HG03103 (cell line): ENCODE results near the gene PPM1D.
"Not testable (repeated sequence)": the region's sequence is repeated elsewhere in the genome, so short reads cannot be mapped to it uniquely, and the experiment has no call there.

Experiments
- ATAC-seq: cut with Tn5 transposase; IDR thresholded peaks from one replicate; pipeline ENCODE4 v1.9.1; 2021; ENCODE audit warnings: low read depth; ENCODE audit not compliant: unreplicated experiment

PPM1D gene

GRCh38 chr17:60661489-60661888 is 61.5 kb downstream of the PPM1D start:
- ATAC-seq, result no peak

DNA sequence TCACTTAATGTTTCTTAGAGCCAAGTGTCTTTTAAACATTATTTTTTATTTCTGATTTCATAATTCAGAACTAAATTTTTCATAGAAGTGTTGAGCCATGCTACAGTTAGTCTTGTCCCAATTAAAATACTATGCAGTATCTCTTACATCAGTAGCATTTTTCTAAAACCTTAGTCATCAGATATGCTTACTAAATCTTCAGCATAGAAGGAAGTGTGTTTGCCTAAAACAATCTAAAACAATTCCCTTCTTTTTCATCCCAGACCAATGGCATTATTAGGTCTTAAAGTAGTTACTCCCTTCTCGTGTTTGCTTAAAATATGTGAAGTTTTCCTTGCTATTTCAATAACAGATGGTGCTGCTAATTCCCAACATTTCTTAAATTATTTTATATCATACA is 64.0 kb downstream of the PPM1D start:
- no peak for ATAC-seq

GRCh38 chr17:60665602-60666001 is 65.6 kb downstream of the PPM1D start:
- ATAC-seq, result no peak

- not testable (repeated sequence) for ATAC-seq
These were observed 68.7 kb downstream of the PPM1D start for GRCh38 chr17:60668741-60669140.

DNA sequence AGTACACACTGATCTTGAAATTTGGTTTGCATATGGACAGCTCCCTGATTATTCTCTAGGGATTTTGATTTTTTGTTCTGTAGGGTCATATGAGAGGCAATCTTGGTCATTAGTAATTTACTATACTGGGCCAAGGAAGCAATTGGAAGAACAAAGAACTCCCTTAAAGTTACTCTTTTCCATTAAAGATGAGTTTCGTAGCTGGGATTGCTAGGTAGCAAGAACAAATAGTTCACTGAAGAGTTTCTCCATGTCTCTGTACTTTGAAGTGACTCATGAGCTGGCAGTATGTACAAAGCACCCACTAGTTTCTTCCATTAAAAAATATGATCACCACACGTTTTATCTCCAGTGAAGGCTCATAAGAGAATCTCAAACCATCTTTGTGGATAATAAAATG is 71.5 kb downstream of the PPM1D start:
- ATAC-seq, result no peak

- not testable (repeated sequence) for ATAC-seq
These were observed 74.6 kb downstream of the PPM1D start for GRCh38 chr17:60674637-60675036.

GRCh38 chr17:60675997-60676396 is 76.0 kb downstream of the PPM1D start:
- no peak for ATAC-seq

GRCh38 chr17:60676758-60677307 is 76.8 kb downstream of the PPM1D start:
- ATAC-seq, result no peak

DNA sequence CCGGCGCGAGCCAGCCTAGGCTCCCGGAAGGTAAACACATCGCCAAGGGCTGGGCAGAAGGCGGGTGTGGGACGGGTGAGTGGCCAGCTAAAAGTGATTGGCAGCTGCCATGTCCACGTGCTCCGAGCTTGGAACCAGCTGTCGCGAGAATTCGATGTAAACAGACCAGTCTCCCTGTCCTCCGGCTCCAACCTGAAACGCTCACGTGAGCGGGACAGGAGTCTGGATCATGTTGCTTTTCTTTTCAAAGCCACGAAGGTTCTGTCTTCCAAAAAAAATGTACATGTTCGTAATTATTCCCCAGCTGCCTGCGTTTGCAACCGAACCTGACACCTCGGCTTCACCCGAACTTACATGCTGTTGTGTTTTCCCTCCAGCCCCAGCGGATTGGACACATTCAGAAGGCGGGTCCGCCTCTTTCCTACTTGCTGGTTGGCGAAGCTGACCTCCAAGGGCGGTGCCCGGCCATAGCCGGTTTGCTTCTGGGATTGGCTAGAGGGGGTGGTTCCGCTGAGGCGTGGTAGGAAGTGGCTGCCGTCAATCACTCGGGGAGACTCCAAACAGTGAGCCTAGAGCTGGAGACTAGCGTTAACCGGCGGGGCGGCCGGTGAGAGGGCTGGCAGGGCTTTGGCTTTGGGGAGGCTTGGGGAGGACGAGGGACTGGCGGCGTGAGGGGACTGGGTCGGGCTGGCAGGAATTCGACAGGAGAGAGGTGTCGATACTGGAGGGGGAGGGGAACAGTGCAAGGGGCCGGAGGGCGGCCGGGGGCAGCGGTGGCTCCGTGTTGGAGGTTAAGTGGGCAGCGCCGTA is 77.5 kb downstream of the PPM1D start, which contains the start of gene BCAS3:
Gene BCAS3 (plus strand): TSS at position 544 of the 810 bp plus-strand sequence.
- peak; percentile 95 for ATAC-seq

DNA sequence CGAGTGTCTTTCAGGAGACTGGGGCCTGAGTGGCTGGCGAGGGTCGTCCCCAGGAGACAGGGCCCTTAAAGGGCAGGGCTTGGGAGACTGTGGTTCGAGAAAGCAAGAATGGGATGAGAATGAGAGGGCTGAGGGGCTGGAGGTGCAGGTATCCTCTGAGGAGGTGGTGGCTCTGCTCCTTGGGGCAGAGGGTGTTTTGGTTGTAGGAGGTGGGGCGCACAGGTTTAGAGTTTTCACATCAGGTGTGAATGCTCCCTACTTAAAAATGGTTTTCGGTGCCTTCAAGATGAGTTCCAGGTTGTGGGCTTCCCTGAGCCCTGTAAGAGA is 78.1 kb downstream of the PPM1D start:
- no peak for ATAC-seq

- ATAC-seq, result no peak
These were observed 79.3 kb downstream of the PPM1D start for GRCh38 chr17:60679287-60679686.

DNA sequence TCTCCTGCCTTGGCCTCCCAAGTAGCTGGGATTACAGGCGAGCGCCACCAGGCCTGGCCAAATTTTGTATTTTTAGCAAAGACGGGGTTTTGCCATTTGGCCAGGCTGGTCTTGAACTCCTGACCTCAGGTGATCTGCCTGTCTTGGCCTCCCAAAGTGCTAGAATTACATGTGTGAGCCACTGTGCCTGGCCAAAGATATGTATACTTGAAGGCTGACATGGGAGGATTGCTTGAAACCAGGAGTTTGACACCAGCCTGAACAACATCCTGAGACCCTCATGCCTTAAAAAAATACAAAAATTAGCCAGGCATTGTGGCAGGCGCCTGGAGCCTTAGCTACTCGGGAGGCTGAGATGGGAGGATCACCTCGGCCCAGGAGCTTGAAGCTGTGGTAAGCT is 80.8 kb downstream of the PPM1D start:
- ATAC-seq, result no peak

GRCh38 chr17:60685437-60685836 is 85.4 kb downstream of the PPM1D start:
- no peak for ATAC-seq

GRCh38 chr17:60695960-60696359 is 96.0 kb downstream of the PPM1D start:
- ATAC-seq, result no peak

GRCh38 chr17:60699090-60699489 is 99.1 kb downstream of the PPM1D start:
- ATAC-seq, result no peak

DNA sequence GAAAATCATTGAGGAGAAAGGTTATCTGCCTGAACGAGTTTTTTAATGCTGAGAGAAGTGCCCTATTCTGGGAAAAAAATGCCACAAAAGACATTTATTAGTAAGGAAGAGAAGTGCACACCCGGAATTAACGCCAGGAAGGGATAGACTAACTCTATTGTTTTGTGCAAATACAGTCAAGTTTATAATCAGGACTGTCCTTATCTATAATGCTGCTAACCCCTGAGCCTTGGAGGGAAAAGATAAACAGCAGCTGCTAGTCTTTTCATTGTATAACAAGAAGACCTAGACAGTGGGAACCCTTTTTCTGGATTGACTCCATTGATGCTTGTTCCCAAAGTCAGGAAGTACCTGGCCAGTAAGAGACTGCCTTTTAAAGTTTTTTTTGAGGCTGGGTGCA is 104.2 kb downstream of the PPM1D start:
- ATAC-seq, result no peak

- ATAC-seq, result no peak
These were observed 112.7 kb downstream of the PPM1D start for GRCh38 chr17:60712675-60713074.

GRCh38 chr17:60713608-60714007 is 113.6 kb downstream of the PPM1D start:
- ATAC-seq, result no peak
